ENCODE results near the gene SUPT3H. TPM values are rescaled to one million over a fixed set of nuclear protein-coding genes. Genes with fewer than 3 reads are reported as not detected.

SUPT3H gene
- polyA plus RNA-seq, 1 donor (not counting 4 experiments of a cell fraction or from before 2014, with no cell fraction given), result 7.6 TPM

DNA sequence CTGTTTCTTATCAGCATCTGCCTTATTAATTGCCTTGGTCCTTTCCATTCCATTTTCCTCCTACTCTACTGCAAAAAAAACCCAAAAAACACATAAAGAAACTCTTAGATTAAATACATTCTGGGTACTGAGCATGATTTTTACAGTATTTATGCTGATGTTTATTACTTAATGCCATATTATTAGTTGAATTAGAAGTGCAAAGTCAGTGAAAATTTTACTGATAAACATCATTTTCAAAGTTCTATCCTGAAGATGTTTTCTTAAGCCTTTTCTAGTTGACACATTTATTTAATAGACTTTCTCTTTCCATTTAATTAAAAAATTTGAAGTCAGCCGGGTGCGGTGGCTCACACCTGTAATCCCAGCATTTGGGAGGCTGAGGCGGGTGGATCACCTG, 285.6 kb downstream of the SUPT3H start:
- H3K27ac ChIP-seq (ENCODE audit: control insufficient read depth, insufficient read depth, low read length), result no peak overlapping the region
- DNase-seq (ENCODE audit: low read depth, low spot score), result no peak
- H3K79me2 ChIP-seq (ENCODE audit: control insufficient read depth, insufficient read depth, low read length), result no peaks in the 10 kb centered on the region
- no peak overlapping the region for H3K4me2 ChIP-seq (ENCODE audit: control insufficient read depth, extremely low read depth, insufficient read depth, low read depth, low read length)
- no peaks in the 10 kb centered on the region for H3K9me3 ChIP-seq (ENCODE audit: control insufficient read depth, low read depth, low read length)
- H3K4me1 ChIP-seq (ENCODE audit: control insufficient read depth, extremely low read depth, insufficient read depth, low read length), result no peaks in the 10 kb centered on the region
- dilution Hi-C loops (cut with MboI; ENCODE audit: extremely low pct_ligation_motif_present, low sequenced_read_pairs), result no loop called here
- no peaks in the 10 kb centered on the region for H3K27me3 ChIP-seq (ENCODE audit: control insufficient read depth, extremely low read depth, insufficient read depth, low read length)
- no peak for FAIRE-seq
- H4K20me1 ChIP-seq (ENCODE audit: control insufficient read depth, extremely low read depth, insufficient read depth, low read length), result no peaks in the 10 kb centered on the region
- H3K36me3 ChIP-seq (ENCODE audit: control insufficient read depth in 2 of 2, extremely low read depth in 1 of 2, insufficient read depth in 2 of 2, low read length in 2 of 2), result no peaks in the 10 kb centered on the region
- no peak overlapping the region for H3K4me3 ChIP-seq (ENCODE audit: control insufficient read depth in 2 of 3, extremely low read depth in 1 of 3, insufficient read depth in 2 of 3, low read depth in 1 of 3, low read length in 3 of 3)
- H2AFZ ChIP-seq (ENCODE audit: control insufficient read depth, low read length), result no peak overlapping the region
- no peak for TF ChIP-seq EZH2 (IDR thresholded peaks at IDR 0.05; ENCODE audit: low read length)
- TF ChIP-seq, protein P1, sequence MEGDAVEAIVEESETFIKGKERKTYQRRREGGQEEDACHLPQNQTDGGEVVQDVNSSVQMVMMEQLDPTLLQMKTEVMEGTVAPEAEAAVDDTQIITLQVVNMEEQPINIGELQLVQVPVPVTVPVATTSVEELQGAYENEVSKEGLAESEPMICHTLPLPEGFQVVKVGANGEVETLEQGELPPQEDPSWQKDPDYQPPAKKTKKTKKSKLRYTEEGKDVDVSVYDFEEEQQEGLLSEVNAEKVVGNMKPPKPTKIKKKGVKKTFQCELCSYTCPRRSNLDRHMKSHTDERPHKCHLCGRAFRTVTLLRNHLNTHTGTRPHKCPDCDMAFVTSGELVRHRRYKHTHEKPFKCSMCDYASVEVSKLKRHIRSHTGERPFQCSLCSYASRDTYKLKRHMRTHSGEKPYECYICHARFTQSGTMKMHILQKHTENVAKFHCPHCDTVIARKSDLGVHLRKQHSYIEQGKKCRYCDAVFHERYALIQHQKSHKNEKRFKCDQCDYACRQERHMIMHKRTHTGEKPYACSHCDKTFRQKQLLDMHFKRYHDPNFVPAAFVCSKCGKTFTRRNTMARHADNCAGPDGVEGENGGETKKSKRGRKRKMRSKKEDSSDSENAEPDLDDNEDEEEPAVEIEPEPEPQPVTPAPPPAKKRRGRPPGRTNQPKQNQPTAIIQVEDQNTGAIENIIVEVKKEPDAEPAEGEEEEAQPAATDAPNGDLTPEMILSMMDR (optimal IDR thresholded peaks at IDR 0.05 in 1 of 3, IDR thresholded peaks at IDR 0.05 in 1 of 3, conservative IDR thresholded peaks at IDR 0.05 in 1 of 3; ENCODE audit: extremely low read depth in 1 of 3, insufficient read depth in 2 of 3, low read length in 3 of 3), result no peak
- H3K9ac ChIP-seq (ENCODE audit: control insufficient read depth, extremely low read depth, insufficient read depth, low read length), result no peak overlapping the region
- H3K9me1 ChIP-seq (ENCODE audit: control insufficient read depth, extremely low read depth, insufficient read depth, low read length), result no peaks in the 10 kb centered on the region

DNA sequence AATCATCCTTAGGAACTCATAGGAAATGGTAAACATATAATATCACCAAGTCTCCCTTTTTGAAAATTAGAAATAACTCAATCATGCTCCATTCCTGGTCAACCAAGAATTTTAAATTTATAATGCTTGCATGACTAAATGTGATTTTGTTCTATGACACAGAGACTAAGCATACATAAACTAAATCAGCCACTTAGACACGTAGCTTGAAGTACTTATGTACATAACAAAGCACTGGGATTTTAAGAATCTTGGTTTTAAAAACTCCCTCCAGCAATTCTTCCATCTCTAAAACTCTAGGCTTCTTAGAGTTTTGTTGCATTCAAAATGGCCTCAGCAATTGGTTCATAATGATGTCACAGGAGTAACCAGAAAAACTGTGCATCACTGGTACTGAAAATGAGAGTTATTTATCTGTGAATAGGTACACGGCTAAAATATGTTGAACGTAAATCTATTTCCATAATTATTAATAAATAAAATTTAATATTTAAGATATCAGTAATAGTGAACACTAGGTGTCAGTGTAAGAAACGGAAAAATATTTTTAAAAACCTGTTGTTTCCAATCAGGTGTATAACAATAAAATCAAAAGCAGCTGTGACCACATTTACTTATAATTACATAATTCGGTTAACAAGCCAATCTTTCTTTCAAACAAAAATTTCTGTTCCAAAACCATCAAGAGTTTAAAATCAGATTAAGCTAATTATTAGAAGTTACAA, 291.2 kb downstream of the SUPT3H start:
- no peaks in the 10 kb centered on the region for H3K9me1 ChIP-seq (ENCODE audit: control insufficient read depth, extremely low read depth, insufficient read depth, low read length)
- no peak overlapping the region for H3K4me3 ChIP-seq (ENCODE audit: control insufficient read depth in 2 of 3, extremely low read depth in 1 of 3, insufficient read depth in 2 of 3, low read depth in 1 of 3, low read length in 3 of 3)
- dilution Hi-C loops (cut with MboI; ENCODE audit: extremely low pct_ligation_motif_present, low sequenced_read_pairs), result no loop called here
- no peak for FAIRE-seq
- no peak overlapping the region for H2AFZ ChIP-seq (ENCODE audit: control insufficient read depth, low read length)
- DNase-seq (ENCODE audit: low read depth, low spot score), result no peak
- H4K20me1 ChIP-seq (ENCODE audit: control insufficient read depth, extremely low read depth, insufficient read depth, low read length), result no peaks in the 10 kb centered on the region
- no peak for TF ChIP-seq EZH2 (IDR thresholded peaks at IDR 0.05; ENCODE audit: low read length)
- H3K4me1 ChIP-seq (ENCODE audit: control insufficient read depth, extremely low read depth, insufficient read depth, low read length), result no peaks in the 10 kb centered on the region
- H3K4me2 ChIP-seq (ENCODE audit: control insufficient read depth, extremely low read depth, insufficient read depth, low read depth, low read length), result no peak overlapping the region
- H3K79me2 ChIP-seq (ENCODE audit: control insufficient read depth, insufficient read depth, low read length), result no peaks in the 10 kb centered on the region
- no peak overlapping the region for H3K27ac ChIP-seq (ENCODE audit: control insufficient read depth, insufficient read depth, low read length)
- no peaks in the 10 kb centered on the region for H3K36me3 ChIP-seq (ENCODE audit: control insufficient read depth in 2 of 2, extremely low read depth in 1 of 2, insufficient read depth in 2 of 2, low read length in 2 of 2)
- H3K27me3 ChIP-seq (ENCODE audit: control insufficient read depth, extremely low read depth, insufficient read depth, low read length), result no peaks in the 10 kb centered on the region
- no peak overlapping the region for H3K9ac ChIP-seq (ENCODE audit: control insufficient read depth, extremely low read depth, insufficient read depth, low read length)
- H3K9me3 ChIP-seq (ENCODE audit: control insufficient read depth, low read depth, low read length), result no peaks in the 10 kb centered on the region

DNA sequence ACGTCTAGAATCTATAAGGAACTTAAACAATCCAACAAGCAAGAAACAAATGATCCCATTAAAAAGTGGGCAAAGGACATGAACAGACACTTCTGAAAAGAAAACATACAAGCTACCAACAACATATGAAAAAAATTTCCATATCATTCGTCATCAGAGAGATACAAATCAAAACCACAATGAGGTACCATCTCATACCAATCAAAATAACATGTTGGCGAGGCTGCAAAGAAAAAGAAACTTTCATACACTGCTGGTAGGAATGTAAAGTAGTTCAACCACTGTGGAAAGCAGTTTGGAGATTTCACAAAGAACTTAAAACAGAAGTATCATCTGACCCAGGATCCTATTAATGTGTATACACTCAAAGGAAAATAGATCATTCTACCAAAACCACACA, 293.5 kb downstream of the SUPT3H start:
- no peaks in the 10 kb centered on the region for H4K20me1 ChIP-seq (ENCODE audit: control insufficient read depth, extremely low read depth, insufficient read depth, low read length)
- no peaks in the 10 kb centered on the region for H3K9me3 ChIP-seq (ENCODE audit: control insufficient read depth, low read depth, low read length)
- H3K4me1 ChIP-seq (ENCODE audit: control insufficient read depth, extremely low read depth, insufficient read depth, low read length), result no peaks in the 10 kb centered on the region
- no peak overlapping the region for H3K27ac ChIP-seq (ENCODE audit: control insufficient read depth, insufficient read depth, low read length)
- TF ChIP-seq, protein P1 (optimal IDR thresholded peaks at IDR 0.05 in 1 of 3, IDR thresholded peaks at IDR 0.05 in 1 of 3, conservative IDR thresholded peaks at IDR 0.05 in 1 of 3; ENCODE audit: extremely low read depth in 1 of 3, insufficient read depth in 2 of 3, low read length in 3 of 3), result no peak
- no peaks in the 10 kb centered on the region for H3K36me3 ChIP-seq (ENCODE audit: control insufficient read depth in 2 of 2, extremely low read depth in 1 of 2, insufficient read depth in 2 of 2, low read length in 2 of 2)
- H3K79me2 ChIP-seq (ENCODE audit: control insufficient read depth, insufficient read depth, low read length), result no peaks in the 10 kb centered on the region
- no peak for FAIRE-seq
- no peak overlapping the region for H3K9ac ChIP-seq (ENCODE audit: control insufficient read depth, extremely low read depth, insufficient read depth, low read length)
- no peaks in the 10 kb centered on the region for H3K9me1 ChIP-seq (ENCODE audit: control insufficient read depth, extremely low read depth, insufficient read depth, low read length)
- no peak overlapping the region for H3K4me2 ChIP-seq (ENCODE audit: control insufficient read depth, extremely low read depth, insufficient read depth, low read depth, low read length)
- H2AFZ ChIP-seq (ENCODE audit: control insufficient read depth, low read length), result no peak overlapping the region
- dilution Hi-C loops (cut with MboI; ENCODE audit: extremely low pct_ligation_motif_present, low sequenced_read_pairs), result no loop called here
- H3K27me3 ChIP-seq (ENCODE audit: control insufficient read depth, extremely low read depth, insufficient read depth, low read length), result no peaks in the 10 kb centered on the region
- DNase-seq (ENCODE audit: low read depth, low spot score), result no peak
- H3K4me3 ChIP-seq (ENCODE audit: control insufficient read depth in 2 of 3, extremely low read depth in 1 of 3, insufficient read depth in 2 of 3, low read depth in 1 of 3, low read length in 3 of 3), result no peak overlapping the region
